H9 (cell line): ENCODE measurements around the gene VOPP1. TPM values are rescaled to one million over a fixed set of nuclear protein-coding genes. Genes with fewer than 3 reads are reported as not detected.

Source experiments
- DNase-seq: peaks from one replicate; pipeline ENCODE4 v3.0.0-alpha.2; 2017
- H2AFZ ChIP-seq: one replicate; pipeline ENCODE4 v1.6.1; 2013; ENCODE audit warnings: mild to moderate bottlenecking, low read length, control low read depth, moderate library complexity
- H2AK5ac ChIP-seq: 2 replicates; pipeline ENCODE4 v1.6.1; 2013; ENCODE audit warnings: low read length, control low read depth, mixed read lengths; ENCODE audit not compliant: insufficient read length
- H2BK120ac ChIP-seq: one replicate; pipeline ENCODE4 v1.6.1; 2013; ENCODE audit warnings: low read depth, mild to moderate bottlenecking, low read length, control low read depth, inconsistent platforms; ENCODE audit not compliant: poor library complexity, severe bottlenecking
- H2BK12ac ChIP-seq: 2 replicates; pipeline ENCODE4 v1.6.1; 2013; ENCODE audit warnings: low read length, control low read depth, mixed read lengths, low read depth; ENCODE audit not compliant: insufficient read length
- H2BK15ac ChIP-seq: 2 replicates; pipeline ENCODE4 v1.6.1; 2013; ENCODE audit warnings: low read depth, low read length, control low read depth
- H2BK20ac ChIP-seq: one replicate; pipeline ENCODE4 v1.6.1; 2013; ENCODE audit warnings: low read depth, mild to moderate bottlenecking, low read length, control low read depth, inconsistent platforms; ENCODE audit not compliant: poor library complexity, severe bottlenecking
- H2BK5ac ChIP-seq: 2 replicates; pipeline ENCODE4 v1.6.1; 2013; ENCODE audit warnings: low read length, control low read depth, mixed read lengths; ENCODE audit not compliant: insufficient read length
- H3K14ac ChIP-seq: 2 replicates; pipeline ENCODE4 v1.6.1; 2013; ENCODE audit warnings: low read length, control low read depth; ENCODE audit not compliant: insufficient read depth
- H3K18ac ChIP-seq: 2 replicates; pipeline ENCODE4 v1.6.1; 2013; ENCODE audit warnings: low read depth, mild to moderate bottlenecking, mixed read lengths, low read length, control low read depth; ENCODE audit not compliant: insufficient read length
- H3K23ac ChIP-seq: 2 replicates; pipeline ENCODE4 v1.6.1; 2013; ENCODE audit warnings: low read length, control low read depth, mixed read lengths, low read depth; ENCODE audit not compliant: insufficient read length
- H3K23me2 ChIP-seq: 2 replicates; pipeline ENCODE4 v1.6.1; 2013; ENCODE audit warnings: low read depth, mild to moderate bottlenecking, mixed read lengths, low read length, control low read depth; ENCODE audit not compliant: insufficient read length, poor library complexity, severe bottlenecking
- H3K27ac ChIP-seq: 2 replicates; pipeline ENCODE4 v1.5.1; 2013; ENCODE audit warnings: low read length, control low read depth, mixed read lengths, low read depth; ENCODE audit not compliant: insufficient read length
- H3K27me3 ChIP-seq: 2 replicates; pipeline ENCODE4 v1.6.1; 2013; ENCODE audit warnings: low read length, control low read depth, inconsistent platforms; ENCODE audit not compliant: insufficient read depth
- H3K4ac ChIP-seq: 2 replicates; pipeline ENCODE4 v1.6.1; 2013; ENCODE audit warnings: low read depth, mild to moderate bottlenecking, control low read depth, inconsistent platforms, low read length, moderate library complexity
- H3K4me1 ChIP-seq: 2 replicates; pipeline ENCODE4 v1.6.1; 2013; ENCODE audit warnings: low read length, control low read depth, inconsistent platforms; ENCODE audit not compliant: insufficient read depth
- H3K4me2 ChIP-seq: 2 replicates; pipeline ENCODE4 v1.6.1; 2013; ENCODE audit warnings: low read length, control low read depth, mixed read lengths; ENCODE audit not compliant: insufficient read length, insufficient read depth
- H3K56ac ChIP-seq: 2 replicates; pipeline ENCODE4 v1.6.1; 2013; ENCODE audit warnings: low read depth, mild to moderate bottlenecking, mixed read lengths, low read length, control low read depth; ENCODE audit not compliant: insufficient read length
- H3K79me1 ChIP-seq: 2 replicates; pipeline ENCODE4 v1.6.1; 2013; ENCODE audit warnings: low read depth, mild to moderate bottlenecking, moderate library complexity, low read length, control low read depth, inconsistent platforms; ENCODE audit not compliant: insufficient read depth, poor library complexity, severe bottlenecking
- H3K79me2 ChIP-seq: 2 replicates; pipeline ENCODE4 v1.6.1; 2013; ENCODE audit warnings: low read length, control low read depth, inconsistent platforms; ENCODE audit not compliant: insufficient read depth
- H3K9ac ChIP-seq: 2 replicates; pipeline ENCODE4 v1.6.1; 2013; ENCODE audit warnings: low read length, control low read depth, mixed read lengths; ENCODE audit not compliant: insufficient read length; ENCODE audit errors: extremely low read depth
- H3K9me3 ChIP-seq: one replicate; pipeline ENCODE4 v1.6.1; 2013; ENCODE audit warnings: low read depth, low read length, inconsistent platforms; ENCODE audit not compliant: control insufficient read depth
- H3T11ph ChIP-seq: one replicate; pipeline ENCODE4 v1.6.1; 2013; ENCODE audit warnings: mild to moderate bottlenecking, low read length, control low read depth, inconsistent platforms
- H4K20me1 ChIP-seq: one replicate; pipeline ENCODE4 v1.6.1; 2013; ENCODE audit not compliant: control insufficient read depth, insufficient read length, insufficient read depth
- H4K5ac ChIP-seq: 2 replicates; pipeline ENCODE4 v1.6.1; 2013; ENCODE audit warnings: low read depth, mild to moderate bottlenecking, mixed read lengths, low read length, control low read depth; ENCODE audit not compliant: insufficient read length
- H4K8ac ChIP-seq: replicated peaks from 2 replicates; pipeline ENCODE4 v1.6.1; 2013; ENCODE audit warnings: low read length, control low read depth, mixed read lengths, low read depth; ENCODE audit not compliant: insufficient read length
- H4K91ac ChIP-seq: 2 replicates; pipeline ENCODE4 v1.6.1; 2013; ENCODE audit warnings: low read depth, mild to moderate bottlenecking, moderate library complexity, mixed read lengths, low read length, control low read depth; ENCODE audit not compliant: insufficient read length
- H3K27ac Mint-ChIP-seq, 3 experiments: 2 replicates in 2 of 3; 3 replicates in 1 of 3; pipeline ENCODE4 v1.8.0; 2020 to 2021; ENCODE audit warnings: mixed read lengths in 3 of 3, mild to moderate bottlenecking in 1 of 3, moderate library complexity in 1 of 3
- H3K27me3 Mint-ChIP-seq: 2 replicates; pipeline ENCODE4 v1.8.0; 2021; ENCODE audit warnings: low read depth, mild to moderate bottlenecking, moderate library complexity, mixed read lengths
- H3K36me3 Mint-ChIP-seq, 3 experiments: 2 replicates in 2 of 3; 3 replicates in 1 of 3; pipeline ENCODE4 v1.8.0; 2020 to 2021; ENCODE audit warnings: low read depth in 3 of 3, mixed read lengths in 3 of 3; ENCODE audit not compliant: insufficient read depth in 1 of 3
- H3K4me1 Mint-ChIP-seq, 2 experiments: 2 replicates each; pipeline ENCODE4 v1.8.0; 2020; ENCODE audit warnings: mixed read lengths in 2 of 2
- H3K4me3 Mint-ChIP-seq, 2 experiments: 2 replicates in 1 of 2; 3 replicates in 1 of 2; pipeline ENCODE4 v1.8.0; 2020 to 2021; ENCODE audit warnings: mild to moderate bottlenecking in 2 of 2, mixed read lengths in 2 of 2, moderate library complexity in 1 of 2
- H3K9me3 Mint-ChIP-seq, 2 experiments: 2 replicates in 1 of 2; 3 replicates in 1 of 2; pipeline ENCODE4 v1.8.0; 2020; ENCODE audit warnings: mild to moderate bottlenecking in 2 of 2, mixed read lengths in 2 of 2, moderate library complexity in 1 of 2
- CTCF ChIP-seq: fragments of 200-600 bp; sonication (generic); conservative IDR thresholded peaks from 3 replicates; pipeline ENCODE4 v1.8.0; 2021; ENCODE audit warnings: antibody characterized with exemption, mild to moderate bottlenecking
- WGBS: extraction: QIAGEN DNeasy Blood & Tissue Kit; methylation state at CpG from one replicate; pipeline ENCODE4 v1.1.7; 2013; ENCODE audit warnings: missing lambda C conversion rate, low lambda C conversion rate, mixed read lengths; ENCODE audit not compliant: insufficient read length; ENCODE audit errors: extremely low coverage; 5-methylcytosine and 5-hydroxymethylcytosine counted together
- total RNA-seq: library from RNA; stranded (reverse); gene quantifications from 2 replicates; pipeline ENCODE4 v1.2.1, GENCODE V29; 2021

The VOPP1 gene
- total RNA-seq, 1 experiment from 2014 or later: 55.7 TPM

DNA sequence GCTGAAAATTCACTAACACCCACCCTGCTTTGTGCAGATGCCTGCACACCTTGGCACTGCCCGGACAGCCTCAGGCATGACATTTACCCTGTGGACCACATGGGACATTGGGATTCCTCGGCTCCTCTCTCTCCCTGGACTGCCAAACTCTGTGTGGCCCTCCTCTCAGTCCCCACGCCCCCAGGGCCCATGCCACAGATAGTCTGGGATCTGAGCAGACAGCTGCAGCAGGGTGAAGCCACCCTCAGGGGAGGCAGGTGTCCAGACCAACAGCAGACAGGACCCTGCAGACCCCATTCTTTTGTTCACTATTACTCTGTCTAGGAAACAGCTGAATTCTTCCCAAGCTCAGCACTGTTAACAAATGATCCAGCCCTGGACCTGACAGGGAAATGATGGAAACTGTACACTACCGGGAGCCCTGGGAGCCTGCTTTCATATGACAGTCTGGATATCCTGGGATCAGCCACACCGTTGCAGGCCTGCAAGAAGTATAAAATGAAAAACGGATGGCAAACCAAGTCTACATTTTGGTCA, 83.4 kb downstream of the VOPP1 start:
- Mint-ChIP-seq H3K9me3 (no peaks in the 10 kb centered on the region), H3K4me3 (no peak overlapping the region), H3K27me3 (no peaks in the 10 kb centered on the region; the same call in 1 of the 2 replicates), H3K27ac (peak overlapping the region in 1 of 3 experiments; percentile 95; a peak in 3 of 7 replicates), H3K36me3 (peaks cover 18 to 52% (median 34%) of the 10 kb centered on the region in 3 experiments), H3K4me1 (no peaks in the 10 kb centered on the region)
- Histone ChIP-seq H4K5ac (no peak overlapping the region), H2BK12ac (no peak overlapping the region), H3T11ph (no peak overlapping the region), H3K23me2 (no peaks in the 10 kb centered on the region), H2AK5ac (no peak overlapping the region), H2AFZ (no peak overlapping the region), H3K9me3 (no peaks in the 10 kb centered on the region), H3K27me3 (no peaks in the 10 kb centered on the region), H3K4ac (no peak overlapping the region), H3K56ac (no peak overlapping the region), H3K14ac (no peak overlapping the region), H2BK120ac (no peak overlapping the region), H2BK5ac (no peak overlapping the region), H4K8ac (no peak overlapping the region), H2BK15ac (no peak overlapping the region), H4K91ac (no peak overlapping the region), H3K79me1 (no peaks in the 10 kb centered on the region), H3K9ac (no peak overlapping the region), H4K20me1 (no peaks in the 10 kb centered on the region), H3K79me2 (no peaks in the 10 kb centered on the region), H3K18ac (no peak overlapping the region), H3K27ac (no peak overlapping the region), H2BK20ac (no peak overlapping the region), H3K4me1 (no peaks in the 10 kb centered on the region), H3K23ac (no peak overlapping the region), H3K4me2 (no peak overlapping the region)
- TF ChIP-seq CTCF: no peak
- DNase-seq: no peak
- WGBS: no CpG with 5 or more reads among the region's 6 CpGs
